Loucy (cell line): ENCODE measurements around the gene EPAS1.

Source experiments
- H2AFZ ChIP-seq: fragments of 200-600 bp; sonication (generic); 2 replicates; pipeline ENCODE4 v1.6.0; 2016; ENCODE audit warnings: antibody characterized with exemption, mild to moderate bottlenecking, low read length, moderate library complexity
- H3F3A ChIP-seq: fragments of 200-600 bp; 2 replicates; pipeline ENCODE4 v1.6.0; 2016; ENCODE audit warnings: antibody characterized with exemption, low read depth, mild to moderate bottlenecking
- H3K27me3 ChIP-seq: fragments of 200-600 bp; sonication (generic); 2 replicates; pipeline ENCODE4 v1.6.1; 2014; ENCODE audit warnings: low read length, mild to moderate bottlenecking; ENCODE audit not compliant: insufficient read depth, poor library complexity, severe bottlenecking
- H3K36me3 ChIP-seq: fragments of 200-600 bp; sonication (generic); 2 replicates; pipeline ENCODE4 v1.6.1; 2016; ENCODE audit warnings: low read length; ENCODE audit not compliant: insufficient read depth
- H3K4me1 ChIP-seq: fragments of 200-600 bp; sonication (generic); 2 replicates; pipeline ENCODE4 v1.5.1; 2014; ENCODE audit warnings: low read length, mild to moderate bottlenecking; ENCODE audit not compliant: insufficient read depth, poor library complexity, severe bottlenecking
- H3K4me2 ChIP-seq: fragments of 200-600 bp; sonication (generic); 2 replicates; pipeline ENCODE4 v1.6.0; 2014; ENCODE audit warnings: antibody characterized with exemption, low read length, low read depth, mild to moderate bottlenecking; ENCODE audit not compliant: poor library complexity, severe bottlenecking
- H3K4me3 ChIP-seq: fragments of 200-600 bp; sonication (generic); 2 replicates; pipeline ENCODE4 v1.5.1; 2014; ENCODE audit warnings: low read length, mild to moderate bottlenecking, mixed read lengths; ENCODE audit not compliant: poor library complexity, severe bottlenecking
- H3K79me2 ChIP-seq: fragments of 200-600 bp; sonication (generic); 2 replicates; pipeline ENCODE4 v1.6.1; 2014; ENCODE audit warnings: low read length; ENCODE audit not compliant: insufficient read depth
- H3K9ac ChIP-seq: fragments of 200-600 bp; sonication (generic); 2 replicates; pipeline ENCODE4 v1.6.0; 2014; ENCODE audit warnings: mild to moderate bottlenecking, low read depth, low read length, moderate library complexity; ENCODE audit not compliant: poor library complexity, severe bottlenecking
- H3K9me2 ChIP-seq: fragments of 200-600 bp; sonication (generic); replicated peaks from 2 replicates; pipeline ENCODE4 v1.6.1; 2016; ENCODE audit warnings: low read depth, low read length, mixed read lengths
- H3K9me3 ChIP-seq: fragments of 200-600 bp; sonication (generic); 2 replicates; pipeline ENCODE4 v1.6.1; 2014; ENCODE audit warnings: mild to moderate bottlenecking, antibody characterized with exemption, low read length, low read depth; ENCODE audit not compliant: insufficient read depth
- H4K20me1 ChIP-seq: fragments of 200-600 bp; sonication (generic); 2 replicates; pipeline ENCODE4 v1.6.0; 2014; ENCODE audit warnings: antibody characterized with exemption, low read length, mild to moderate bottlenecking; ENCODE audit not compliant: insufficient read depth, poor library complexity, severe bottlenecking
- CTCF ChIP-seq: fragments of 200-600 bp; sonication (generic); conservative IDR thresholded peaks from 2 replicates; pipeline ENCODE4 v1.5.1; 2014; ENCODE audit warnings: mild to moderate bottlenecking, antibody characterized with exemption, low read length
- EZH2phosphoT487 ChIP-seq: fragments of 200-600 bp; IDR thresholded peaks from 2 replicates; pipeline ENCODE4 v1.6.1; 2018; ENCODE audit warnings: antibody characterized with exemption, mild to moderate bottlenecking, moderate library complexity, borderline replicate concordance

EPAS1 gene

GRCh38 chr2:46392561-46393346 is 95.5 kb downstream of the EPAS1 start:
- Histone ChIP-seq H3K9ac (no peak overlapping the region), H3K79me2 (no peaks in the 10 kb centered on the region), H2AFZ (no peak overlapping the region), H3K4me2 (no peak overlapping the region), H3K4me3 (no peak overlapping the region), H3K4me1 (no peaks in the 10 kb centered on the region), H3F3A (no peaks in the 10 kb centered on the region), H3K36me3 (no peaks in the 10 kb centered on the region), H3K9me3 (no peaks in the 10 kb centered on the region), H3K9me2 (no peaks in the 10 kb centered on the region), H4K20me1 (no peaks in the 10 kb centered on the region), H3K27me3 (no peaks in the 10 kb centered on the region)
- TF ChIP-seq EZH2phosphoT487 (no peak), CTCF (no peak)

GRCh38 chr2:46393347-46393820 is 96.2 kb downstream of the EPAS1 start:
- Histone ChIP-seq H3F3A (no peaks in the 10 kb centered on the region), H3K4me3 (no peak overlapping the region), H2AFZ (no peak overlapping the region), H3K4me1 (no peaks in the 10 kb centered on the region), H3K79me2 (no peaks in the 10 kb centered on the region), H3K27me3 (no peaks in the 10 kb centered on the region), H3K9me2 (no peaks in the 10 kb centered on the region), H3K9me3 (no peaks in the 10 kb centered on the region), H4K20me1 (no peaks in the 10 kb centered on the region), H3K36me3 (no peaks in the 10 kb centered on the region), H3K4me2 (no peak overlapping the region), H3K9ac (no peak overlapping the region)
- TF ChIP-seq EZH2phosphoT487 (no peak), CTCF (no peak)

GRCh38 chr2:46393865-46394264 is 96.7 kb downstream of the EPAS1 start:
- Histone ChIP-seq H3K79me2 (no peaks in the 10 kb centered on the region), H3K9me2 (no peaks in the 10 kb centered on the region), H3K4me3 (no peak overlapping the region), H3F3A (no peaks in the 10 kb centered on the region), H3K9me3 (no peaks in the 10 kb centered on the region), H4K20me1 (no peaks in the 10 kb centered on the region), H3K36me3 (no peaks in the 10 kb centered on the region), H2AFZ (no peak overlapping the region), H3K4me1 (no peaks in the 10 kb centered on the region), H3K4me2 (no peak overlapping the region), H3K27me3 (no peaks in the 10 kb centered on the region), H3K9ac (no peak overlapping the region)
- TF ChIP-seq CTCF (no peak), EZH2phosphoT487 (no peak)
